HG03045 (cell line): ENCODE measurements around the gene HTD2.

Experiments
- ATAC-seq: cut with Tn5 transposase; IDR thresholded peaks from one replicate; pipeline ENCODE4 v1.9.1; 2021; ENCODE audit warnings: mild to moderate bottlenecking, moderate library complexity; ENCODE audit not compliant: unreplicated experiment

HTD2 gene

DNA sequence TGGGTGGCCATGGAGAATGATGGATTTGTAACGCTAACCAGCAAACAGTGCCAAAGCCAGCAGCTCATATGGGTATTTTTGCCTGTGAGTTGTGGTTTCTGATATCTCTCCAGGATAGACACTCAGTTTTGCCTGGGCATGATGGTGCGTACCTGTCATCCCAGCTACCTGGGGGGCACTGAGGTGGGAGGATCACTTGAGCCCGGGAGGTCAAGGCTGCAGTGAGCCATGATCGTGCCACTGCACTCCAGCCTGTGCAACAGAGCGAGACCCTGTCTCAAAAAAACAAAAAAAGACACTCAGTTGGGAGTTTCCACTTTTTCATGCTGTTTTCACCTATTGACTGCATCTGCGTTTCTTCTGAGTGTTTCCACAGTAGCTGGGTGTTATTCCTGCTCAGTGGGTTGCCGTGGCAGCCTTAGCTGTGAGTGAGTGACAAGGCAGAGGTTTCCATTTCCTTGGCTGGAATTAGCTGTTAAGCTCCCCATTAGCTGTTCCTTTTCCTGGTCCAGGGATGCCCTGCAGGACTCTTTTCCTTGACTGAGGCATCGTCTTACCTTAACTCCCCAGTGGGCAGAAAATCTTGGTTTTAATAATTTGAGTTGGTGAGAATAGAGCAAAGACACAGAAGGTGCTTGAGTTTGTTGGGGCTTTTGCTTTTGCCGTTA, 14.5 kb upstream of the HTD2 start:
- ATAC-seq = no peak

DNA sequence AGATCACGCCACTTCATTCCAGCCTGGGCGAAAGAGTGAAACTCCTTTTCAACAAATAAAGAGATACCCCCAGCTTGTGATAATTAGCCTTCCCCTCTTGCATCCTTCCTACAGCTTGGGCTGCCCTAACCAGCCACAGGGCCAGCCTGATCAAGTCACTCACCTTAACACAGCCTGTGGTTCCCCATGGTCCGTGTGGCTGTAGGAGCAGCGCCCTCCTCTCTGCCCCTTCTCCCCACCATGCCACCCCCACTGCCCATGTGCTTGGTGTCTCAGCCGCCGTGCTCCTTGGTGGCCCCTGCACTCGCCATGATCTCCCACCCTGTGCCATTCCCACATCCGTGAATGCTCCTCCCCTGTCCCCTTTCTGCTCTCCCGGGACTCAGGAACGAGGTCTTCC, 13.5 kb upstream of the HTD2 start:
- ATAC-seq = no peak

DNA sequence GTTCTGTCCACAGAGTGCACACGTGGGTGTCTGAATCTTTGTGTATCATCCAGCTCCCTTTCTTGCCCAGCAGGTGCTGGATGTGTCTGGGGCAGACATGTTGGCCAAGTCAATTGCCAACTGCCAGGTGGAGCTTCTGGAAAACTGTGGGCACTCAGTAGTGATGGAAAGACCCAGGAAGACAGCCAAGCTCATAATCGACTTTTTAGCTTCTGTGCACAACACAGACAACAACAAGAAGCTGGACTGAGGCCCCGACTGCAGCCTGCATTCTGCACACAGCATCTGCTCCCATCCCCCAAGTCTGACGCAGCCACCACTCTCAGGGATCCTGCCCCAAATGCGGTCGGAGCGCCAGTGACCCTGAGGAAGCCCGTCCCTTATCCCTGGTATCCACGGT, 12.8 kb upstream of the HTD2 start:
- ATAC-seq = no peak

DNA sequence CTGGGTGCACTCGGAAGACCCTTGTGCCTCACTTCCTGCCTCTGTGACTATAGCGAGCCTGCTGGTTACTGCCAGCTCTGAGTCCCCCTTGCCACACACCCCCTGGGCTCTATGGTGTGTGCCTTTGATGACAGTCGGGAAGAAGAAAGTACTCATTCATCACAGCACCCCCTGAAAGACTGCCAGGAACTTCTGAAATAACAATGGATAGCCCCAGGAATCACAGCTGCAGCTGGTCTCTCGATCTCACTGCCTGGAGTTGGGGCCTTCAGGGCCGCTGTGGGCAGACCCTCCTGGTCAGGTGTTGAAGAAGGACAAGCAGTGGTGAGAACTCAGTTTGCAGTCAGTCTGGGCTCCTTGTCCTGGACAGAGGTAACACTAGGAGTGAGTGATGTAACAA, 10.1 kb upstream of the HTD2 start:
- ATAC-seq = no peak

DNA sequence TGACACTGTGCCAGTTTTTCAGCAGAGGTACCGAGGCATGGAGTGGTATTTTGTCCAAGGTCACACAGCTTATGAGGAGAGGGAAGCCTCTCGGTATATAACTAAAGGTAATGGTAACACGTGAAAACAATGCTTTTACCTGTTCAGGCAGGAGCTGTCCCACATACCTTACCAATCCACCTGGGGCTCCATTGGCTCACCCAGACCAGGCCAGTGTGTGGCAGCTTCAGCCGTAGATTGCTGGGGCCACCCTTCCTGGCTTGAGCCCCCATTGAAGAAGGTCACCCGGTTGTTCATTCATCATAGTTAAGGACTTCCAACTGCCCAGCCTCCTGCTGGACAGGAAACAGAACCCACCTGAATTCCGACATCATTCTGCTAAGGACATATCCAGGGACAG, 9.5 kb upstream of the HTD2 start:
- ATAC-seq = no peak

DNA sequence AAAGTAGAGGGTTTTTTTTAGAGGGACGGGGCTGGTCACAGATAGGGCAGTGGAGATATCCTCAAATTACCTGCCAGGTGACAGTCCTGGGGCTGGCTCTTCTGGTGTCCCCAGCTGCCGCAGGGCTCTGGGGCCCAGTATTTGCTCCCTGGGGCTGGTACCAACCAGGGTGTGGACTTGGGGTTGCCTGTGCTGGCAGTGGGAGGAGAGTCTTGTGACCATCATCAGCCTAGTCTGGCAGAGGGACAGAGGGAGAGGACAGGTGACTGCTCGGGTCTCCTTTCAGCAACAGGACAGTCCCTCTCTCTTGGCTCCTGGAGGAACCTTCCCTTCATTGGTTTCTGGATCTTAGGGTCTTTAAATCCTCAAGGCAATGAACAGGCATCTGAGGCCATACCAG, 8.1 kb upstream of the HTD2 start:
- ATAC-seq = no peak

DNA sequence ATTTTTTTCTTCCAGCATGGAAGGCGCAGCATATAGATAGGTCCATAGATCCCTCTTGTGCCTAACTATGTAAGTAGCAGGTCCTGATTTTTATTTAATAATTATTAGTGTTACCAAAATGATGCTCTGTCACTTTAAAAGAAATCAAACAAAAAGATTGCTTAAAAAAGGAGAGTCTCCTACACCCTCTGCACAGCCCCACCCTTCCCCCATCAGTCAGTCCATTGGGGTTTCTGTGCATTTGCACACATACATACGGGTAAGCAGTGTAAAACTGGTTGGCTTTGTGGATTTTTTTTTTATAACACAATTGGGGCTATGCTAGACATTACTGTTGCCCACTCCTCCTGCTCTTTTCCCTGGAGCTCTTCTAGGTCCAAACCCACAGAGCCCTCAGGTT, 7.2 kb upstream of the HTD2 start:
- no peak for ATAC-seq

DNA sequence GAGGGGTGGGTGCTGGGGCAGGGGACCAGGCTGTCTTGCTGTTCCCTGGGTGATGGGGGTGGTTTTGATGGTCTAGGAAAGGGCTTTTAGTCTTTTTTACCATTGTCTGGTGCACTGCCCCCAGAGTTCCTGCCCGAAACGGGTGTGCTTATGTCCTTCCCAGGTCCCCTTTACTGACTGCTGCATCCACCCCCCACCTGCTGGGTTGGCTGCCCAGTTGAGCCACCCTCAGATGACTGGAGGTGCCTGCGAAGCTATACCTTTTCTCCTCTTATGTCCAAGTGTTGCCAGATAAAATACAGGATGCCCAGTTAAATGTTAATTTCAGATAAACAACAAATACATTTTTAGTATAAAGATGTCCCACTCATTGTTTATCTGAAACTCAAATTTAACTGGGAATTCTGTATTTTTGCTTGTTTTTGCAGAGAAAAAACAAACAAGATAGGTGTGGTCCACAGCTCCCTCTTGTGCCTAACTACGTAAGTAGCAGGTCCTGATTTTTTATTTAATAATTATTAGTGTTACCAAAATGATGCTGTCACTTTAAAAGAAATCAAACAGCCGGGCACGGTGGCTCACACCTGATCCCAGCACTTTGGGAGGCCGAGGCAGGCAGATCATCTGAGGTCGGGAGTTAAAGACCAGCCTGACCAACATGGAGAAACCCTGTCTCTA, 6.3 kb upstream of the HTD2 start:
- ATAC-seq = no peak

DNA sequence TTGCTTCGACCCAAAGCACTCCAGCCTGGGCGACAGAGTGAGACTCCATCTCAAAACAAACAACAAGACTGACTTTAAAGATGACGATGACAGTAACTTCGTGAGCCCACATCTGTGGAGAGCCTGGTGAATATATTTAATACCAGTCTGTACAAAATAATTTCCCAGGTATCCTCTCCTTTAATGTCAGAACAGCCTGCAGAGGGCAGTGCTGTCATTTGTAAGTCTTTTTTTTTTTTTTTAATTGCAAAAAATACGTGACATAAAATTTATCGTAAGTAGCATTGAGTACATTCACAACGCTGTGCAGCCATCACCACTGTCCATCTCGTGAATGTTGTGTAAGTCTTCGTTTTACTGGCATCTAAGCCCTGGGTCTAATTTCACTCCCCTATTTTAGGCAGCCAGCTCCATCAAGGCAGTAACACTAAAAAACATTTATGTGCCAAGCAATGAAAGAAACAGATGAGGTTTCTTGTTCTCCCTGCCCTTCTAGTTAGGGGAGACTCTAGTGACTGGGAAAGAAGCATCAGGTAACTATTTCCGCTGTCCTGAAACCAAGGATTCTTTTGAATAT, 1.4 kb downstream of the HTD2 start:
- no peak for ATAC-seq

DNA sequence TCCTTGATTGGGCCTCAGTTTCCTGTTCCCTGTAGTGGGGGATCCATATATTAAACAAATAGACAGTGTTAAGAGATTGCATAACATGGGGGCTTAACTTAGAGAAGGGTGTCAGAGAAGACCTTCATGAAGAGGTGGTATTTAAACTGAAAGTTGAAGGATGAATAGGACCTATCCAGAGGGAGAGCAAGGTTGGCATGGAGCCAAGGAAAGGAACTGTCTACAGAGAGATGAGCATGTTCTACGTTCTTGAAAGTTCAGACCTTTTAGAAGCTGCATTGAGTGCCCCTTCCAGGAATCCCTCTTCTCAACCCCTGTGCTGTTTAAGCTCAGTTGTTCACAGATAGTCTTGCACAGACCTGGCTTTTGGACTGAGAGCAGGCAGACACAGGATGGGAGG, 2.4 kb downstream of the HTD2 start:
- ATAC-seq = no peak

DNA sequence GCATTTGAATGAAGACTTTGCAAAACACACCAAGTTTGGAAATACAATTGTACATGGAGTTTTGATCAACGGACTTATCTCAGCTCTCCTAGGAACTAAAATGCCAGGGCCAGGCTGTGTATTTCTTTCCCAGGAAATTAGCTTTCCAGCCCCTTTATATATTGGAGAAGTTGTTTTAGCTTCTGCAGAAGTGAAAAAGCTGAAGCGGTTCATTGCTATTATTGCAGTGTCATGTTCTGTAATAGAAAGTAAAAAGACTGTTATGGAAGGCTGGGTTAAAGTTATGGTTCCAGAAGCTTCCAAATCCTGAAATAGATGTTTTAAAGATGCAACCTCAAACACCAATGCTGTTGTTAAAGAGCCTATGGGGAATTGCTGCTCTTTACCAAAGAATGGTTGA, 11.5 kb downstream of the HTD2 start:
- ATAC-seq = no peak

DNA sequence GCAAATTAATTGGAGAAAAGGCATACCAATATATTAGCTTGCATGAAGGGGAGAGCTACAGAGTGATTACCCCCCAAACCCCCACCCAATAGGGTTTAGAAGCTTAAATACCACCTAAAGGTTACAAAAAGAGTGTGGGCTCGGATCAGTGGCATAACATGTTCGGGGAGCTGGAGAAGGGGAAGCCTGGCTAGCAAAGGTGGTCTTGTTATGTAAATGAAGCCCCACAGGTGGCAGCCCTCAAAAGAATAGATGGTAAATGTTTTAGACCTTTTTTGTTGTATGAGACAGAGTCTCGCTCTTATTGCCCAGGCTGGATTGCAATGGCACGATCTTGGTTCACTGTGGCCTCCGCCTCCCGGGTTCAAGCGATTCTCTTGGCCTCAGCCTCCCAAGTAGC, 15.5 kb downstream of the HTD2 start:
- no peak for ATAC-seq

DNA sequence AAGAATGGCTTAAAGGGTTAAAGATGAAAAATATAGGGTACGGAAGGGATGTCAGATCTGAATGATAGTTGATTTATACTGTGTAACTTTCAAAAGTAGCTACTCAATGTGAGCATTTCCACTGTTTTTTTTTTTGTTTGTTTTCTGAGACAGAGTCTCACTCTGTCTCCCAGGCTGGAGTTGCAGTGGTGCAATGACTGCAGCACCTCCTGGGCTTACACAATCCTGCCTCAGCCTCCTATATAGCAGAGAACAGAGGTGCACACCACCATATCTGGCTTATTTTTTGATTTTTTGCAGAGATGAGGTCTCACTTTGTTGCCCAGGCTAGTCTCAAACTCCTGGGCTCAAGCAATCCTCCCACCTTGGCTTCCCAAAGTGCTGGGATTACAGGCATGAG, 16.5 kb downstream of the HTD2 start:
- no peak for ATAC-seq

DNA sequence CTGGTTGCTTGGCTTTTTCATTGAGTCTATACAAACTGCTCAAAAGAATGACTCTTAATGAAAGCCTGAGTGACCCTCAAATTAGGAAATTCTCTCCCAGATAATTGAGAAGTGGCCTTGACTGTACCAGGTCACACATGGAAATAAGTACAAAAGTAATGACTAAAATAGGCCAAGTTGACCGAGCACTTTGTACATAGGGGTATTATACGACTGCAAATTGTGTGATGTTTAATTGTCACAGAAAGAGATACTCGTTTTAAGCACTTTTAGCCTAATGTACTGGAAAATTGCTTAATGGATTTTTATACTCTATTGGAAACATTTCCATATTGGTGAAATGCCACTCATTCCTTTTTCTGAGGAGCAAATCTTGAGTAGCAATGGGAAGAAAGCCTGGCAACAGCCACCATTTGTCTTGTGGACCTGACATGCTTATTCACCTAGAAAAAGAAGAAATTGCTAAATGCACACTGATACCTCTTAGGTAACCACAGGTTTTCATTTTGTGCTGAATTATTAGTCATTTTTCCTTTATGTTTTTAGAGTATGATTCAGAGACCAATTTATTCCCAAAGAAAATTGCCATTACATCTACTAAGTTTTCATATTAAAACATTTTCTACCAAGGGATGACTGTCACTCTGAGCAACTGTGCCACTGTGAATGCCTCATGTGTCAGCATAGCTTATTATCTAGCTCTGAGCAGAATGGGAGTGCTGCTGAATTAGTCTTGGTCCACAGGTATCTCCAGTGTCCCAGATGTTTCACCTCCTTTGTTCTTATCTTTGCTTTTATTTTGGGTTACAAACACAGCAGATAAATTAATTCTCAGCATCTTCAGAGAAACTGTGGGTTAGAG, 17.4 kb downstream of the HTD2 start:
- no peak for ATAC-seq

DNA sequence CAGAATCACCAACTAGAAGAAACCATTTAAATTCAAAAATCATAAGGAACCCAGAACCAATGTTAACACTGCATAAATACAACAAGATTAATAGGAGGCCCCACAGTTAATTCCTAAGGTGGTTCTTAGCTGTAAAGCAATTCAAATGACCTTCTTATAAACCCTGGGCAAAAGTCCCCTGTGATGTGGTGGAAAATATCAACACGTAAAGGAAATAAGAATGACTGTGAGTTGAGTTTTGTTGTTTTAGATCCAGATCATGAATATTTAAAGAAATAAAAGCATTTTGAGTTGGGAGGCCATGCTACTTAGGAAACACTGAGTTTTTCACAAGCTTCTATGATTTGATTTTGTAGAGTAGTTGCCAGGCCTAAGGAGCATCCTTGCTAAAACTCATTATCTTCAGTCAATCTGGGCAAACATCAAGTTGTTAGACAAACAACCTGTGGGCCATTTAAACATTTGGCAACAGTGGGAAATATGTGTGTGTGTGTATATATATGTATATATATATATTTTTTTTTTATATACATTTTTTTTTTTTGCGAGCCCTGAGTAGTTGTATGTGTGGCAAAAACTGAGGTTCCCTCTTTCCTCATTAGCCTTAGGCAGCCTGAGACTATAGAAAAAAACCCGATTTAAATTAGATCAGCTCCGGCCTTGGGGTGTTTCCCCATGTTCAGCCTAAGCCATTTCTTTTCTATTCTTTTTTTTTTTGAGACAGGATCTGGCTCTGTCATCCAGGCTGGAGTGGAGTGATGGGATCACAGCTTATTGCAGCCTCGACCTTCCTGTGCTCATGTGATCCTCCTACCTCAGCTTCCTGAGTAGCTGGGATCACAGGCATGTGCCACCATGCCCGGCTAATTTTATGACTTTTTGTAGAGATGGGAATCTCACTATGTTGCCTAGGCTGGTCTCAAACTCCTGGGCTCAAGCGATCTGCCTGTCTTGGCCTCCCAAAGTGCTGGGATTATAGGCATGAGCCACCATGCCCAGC, 18.4 kb downstream of the HTD2 start:
- ATAC-seq = no peak

DNA sequence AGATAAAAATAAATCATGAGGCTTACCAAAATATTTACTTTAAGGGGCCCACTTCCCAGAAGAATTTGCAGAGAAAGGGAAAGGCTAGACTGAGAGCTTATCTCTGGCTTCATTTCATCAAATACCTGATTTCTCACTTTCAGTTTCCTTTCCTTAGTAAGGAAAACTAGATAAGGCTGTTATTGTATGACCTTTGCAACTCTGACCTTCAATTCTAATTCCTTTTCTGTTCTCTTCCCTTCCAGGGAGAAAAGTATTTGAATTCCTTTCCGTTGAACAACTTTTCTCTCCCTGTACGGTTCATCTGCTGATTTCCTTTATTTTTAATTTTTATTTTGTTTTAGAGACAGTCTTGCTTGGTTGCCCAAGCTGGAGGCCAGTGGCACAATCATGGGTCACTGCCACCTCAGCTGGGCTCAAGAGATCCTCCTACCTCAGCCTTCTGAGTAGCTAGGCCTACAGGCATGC, 19.2 kb downstream of the HTD2 start:
- ATAC-seq = no peak

DNA sequence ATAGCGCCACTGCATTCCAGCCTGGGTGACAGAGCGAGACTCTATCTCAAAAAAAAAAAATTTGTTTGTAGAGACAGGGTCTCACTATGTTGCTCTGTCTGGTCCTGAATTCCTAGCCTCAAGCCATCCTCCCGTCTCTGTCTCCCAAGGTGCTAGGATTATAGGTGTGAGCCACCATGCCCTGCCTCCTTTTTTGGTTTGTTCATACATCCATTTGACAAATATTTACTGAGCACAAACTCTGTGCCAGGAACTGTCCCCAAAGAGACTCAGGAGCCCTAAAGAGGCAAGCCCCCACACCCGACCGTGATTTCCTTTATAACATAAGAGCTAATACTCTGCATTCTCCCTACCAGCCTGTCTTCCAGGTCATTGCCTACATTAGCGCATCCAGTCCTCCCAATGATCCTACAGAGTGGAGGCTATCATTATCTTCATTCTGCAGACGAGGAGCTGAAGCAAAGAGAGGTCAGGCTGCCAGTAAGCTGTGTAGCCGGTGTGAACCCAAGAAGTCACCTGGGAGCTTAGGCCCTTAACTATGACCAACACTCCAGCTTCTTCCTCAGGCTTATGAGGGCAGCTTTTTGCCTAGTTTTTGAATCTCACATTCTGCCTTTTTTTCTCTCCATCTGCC, 20.1 kb downstream of the HTD2 start:
- no peak for ATAC-seq

DNA sequence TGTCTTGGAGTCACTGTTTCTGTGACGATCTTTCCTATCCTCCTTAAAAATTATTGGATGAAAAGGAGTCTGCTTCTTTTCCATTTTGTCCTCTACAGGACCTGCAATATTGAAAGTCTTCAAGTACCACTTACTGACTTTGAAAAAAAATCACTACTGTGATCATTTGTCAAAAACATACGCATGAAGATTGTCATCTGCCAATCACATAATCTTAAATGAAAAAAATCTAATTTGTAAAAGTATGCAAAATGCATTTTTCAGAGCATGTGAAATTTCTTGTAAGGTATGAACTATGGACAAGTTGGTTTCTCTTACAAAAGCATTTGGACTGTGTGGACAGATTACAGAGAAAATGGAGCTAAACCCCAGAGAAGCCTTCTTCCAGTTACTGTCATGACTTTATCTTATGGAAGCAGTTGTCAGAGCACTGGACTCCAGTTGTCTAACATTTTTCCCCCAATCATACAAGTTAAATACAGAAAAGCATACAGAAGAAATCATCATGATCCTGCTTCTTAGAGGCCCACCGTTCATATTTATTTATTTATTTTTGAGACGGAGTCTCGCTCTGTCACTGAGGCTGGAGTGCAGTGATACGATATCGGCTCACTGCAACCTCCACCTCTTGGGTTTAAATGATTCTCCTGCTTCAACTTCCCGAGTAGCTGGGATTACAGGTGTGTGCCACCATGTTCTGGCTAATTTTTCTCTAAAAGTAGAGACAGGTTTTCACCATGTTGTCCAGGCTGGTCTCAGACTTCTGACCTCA, 23.0 kb downstream of the HTD2 start:
- ATAC-seq = no peak

DNA sequence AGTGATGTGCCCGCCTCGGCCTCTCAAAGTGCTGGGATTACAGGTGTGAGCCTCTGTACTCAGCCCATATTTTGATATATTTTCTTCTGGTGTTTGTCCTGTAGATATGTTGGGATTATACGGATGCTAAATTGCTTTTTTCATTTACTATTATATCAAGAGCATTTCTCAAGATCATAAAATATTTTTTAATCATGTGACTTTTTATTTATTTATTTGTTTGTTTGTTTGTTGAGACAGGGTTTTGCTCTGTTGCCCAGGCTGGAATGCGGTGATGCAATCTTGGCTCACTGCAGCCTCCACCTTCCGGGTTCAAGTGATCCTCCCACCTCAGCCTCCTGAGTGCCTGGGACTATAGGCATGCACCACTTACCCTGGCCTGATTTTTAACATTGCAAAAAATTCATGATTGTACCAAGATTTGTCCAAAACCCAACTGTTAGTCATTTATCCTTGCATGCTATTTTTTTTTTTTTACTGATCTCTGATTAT, 23.6 kb downstream of the HTD2 start:
- ATAC-seq = no peak
